Osteoblast (primary cell): ENCODE results near the gene PRPF8. TPM values are rescaled to one million over a fixed set of nuclear protein-coding genes. Genes with fewer than 3 reads are reported as not detected.
A peak's percentile ranks its signal among the peaks of the same experiment; 100 is the strongest.

Experiments used
- DNase-seq: peaks from one replicate; pipeline ENCODE4 v3.0.0; 2011; ENCODE audit warnings: low spot score, mixed read lengths; ENCODE audit not compliant: insufficient read length; ENCODE audit errors: missing footprints
- H2AFZ ChIP-seq: 2 replicates; pipeline ENCODE4 v1.6.0; 2011; ENCODE audit warnings: mild to moderate bottlenecking, low read length
- H3K27ac ChIP-seq: 2 replicates; pipeline ENCODE4 v1.5.1; 2011; ENCODE audit warnings: mild to moderate bottlenecking, low read depth, low read length, moderate library complexity
- H3K27me3 ChIP-seq: 2 replicates; pipeline ENCODE4 v1.6.0; 2012; ENCODE audit warnings: mild to moderate bottlenecking, control low read depth, inconsistent platforms, low read length, moderate library complexity; ENCODE audit not compliant: insufficient read depth
- H3K36me3 ChIP-seq: 2 replicates; pipeline ENCODE4 v1.5.1; 2011; ENCODE audit warnings: mild to moderate bottlenecking, low read length, control low read depth, moderate library complexity; ENCODE audit not compliant: insufficient read depth
- H3K4me1 ChIP-seq: 2 replicates; pipeline ENCODE4 v1.5.1; 2011; ENCODE audit warnings: mild to moderate bottlenecking, low read length, control low read depth, moderate library complexity; ENCODE audit not compliant: insufficient read depth
- H3K4me2 ChIP-seq: 2 replicates; pipeline ENCODE4 v1.6.0; 2011; ENCODE audit warnings: mild to moderate bottlenecking, low read length; ENCODE audit not compliant: insufficient read depth
- H3K4me3 ChIP-seq: fragments of 200-600 bp; sonication (generic); 3 replicates; pipeline ENCODE4 v1.5.1; 2012; ENCODE audit warnings: mild to moderate bottlenecking, low read length, inconsistent platforms; ENCODE audit not compliant: insufficient read depth
- H3K79me2 ChIP-seq: 2 replicates; pipeline ENCODE4 v1.6.0; 2012; ENCODE audit warnings: mild to moderate bottlenecking, low read length, control low read depth, inconsistent platforms; ENCODE audit not compliant: insufficient read depth
- H3K9me3 ChIP-seq: 2 replicates; pipeline ENCODE4 v1.5.1; 2011; ENCODE audit warnings: low read depth, low read length, control low read depth
- H4K20me1 ChIP-seq: 2 replicates; pipeline ENCODE4 v1.6.0; 2012; ENCODE audit warnings: mild to moderate bottlenecking, low read length, control low read depth; ENCODE audit not compliant: insufficient read depth
- CTCF ChIP-seq: IDR thresholded peaks from 2 replicates; pipeline ENCODE4 v1.5.1; 2011; ENCODE audit warnings: mild to moderate bottlenecking, low read depth, low read length, moderate library complexity; ENCODE audit errors: extremely low read depth
- total RNA-seq: library from RNA; depleted of rRNA; stranded (reverse); fragments of >200 nt; gene quantifications from 2 replicates; pipeline ENCODE4 v1.2.3, GENCODE V29; 2012

Gene PRPF8
- total RNA-seq, 1 donor = 107 TPM

GRCh38 chr17:1727258-1727789 lies 42.7 kb upstream of the PRPF8 start:
- Histone ChIP-seq H4K20me1 (peaks cover 7% of the 10 kb centered on the region), H3K4me2 (no peak overlapping the region), H3K36me3 (peaks cover 18% of the 10 kb centered on the region), H3K27ac (no peak overlapping the region), H3K4me3 (no peak overlapping the region), H3K79me2 (peaks cover 45% of the 10 kb centered on the region), H3K9me3 (no peaks in the 10 kb centered on the region), H3K4me1 (peaks cover 11% of the 10 kb centered on the region), H3K27me3 (no peaks in the 10 kb centered on the region), H2AFZ (no peak overlapping the region)
- no peak for TF ChIP-seq CTCF
- no peak for DNase-seq

GRCh38 chr17:1726626-1727257 lies 42.1 kb upstream of the PRPF8 start:
- Histone ChIP-seq H3K9me3 (no peaks in the 10 kb centered on the region), H3K4me3 (no peak overlapping the region), H3K36me3 (peaks cover 18% of the 10 kb centered on the region), H3K79me2 (peaks cover 45% of the 10 kb centered on the region), H3K27ac (no peak overlapping the region), H4K20me1 (peaks cover 7% of the 10 kb centered on the region), H3K4me2 (no peak overlapping the region), H2AFZ (no peak overlapping the region), H3K4me1 (peaks cover 11% of the 10 kb centered on the region), H3K27me3 (no peaks in the 10 kb centered on the region)
- TF ChIP-seq CTCF = no peak
- no peak for DNase-seq

- H4K20me1 ChIP-seq = peaks cover 7% of the 10 kb centered on the region
- no peak overlapping the region for H2AFZ ChIP-seq
- no peaks in the 10 kb centered on the region for H3K9me3 ChIP-seq
- DNase-seq = no peak
- H3K79me2 ChIP-seq = peaks cover 41% of the 10 kb centered on the region
- H3K27ac ChIP-seq = no peak overlapping the region
- H3K4me1 ChIP-seq = peaks cover 11% of the 10 kb centered on the region
- H3K36me3 ChIP-seq = peaks cover 12% of the 10 kb centered on the region
- no peak for TF ChIP-seq CTCF
- H3K27me3 ChIP-seq = no peaks in the 10 kb centered on the region
- no peak overlapping the region for H3K4me3 ChIP-seq
- H3K4me2 ChIP-seq = peak overlapping the region; percentile 86
Observed at GRCh38 chr17:1725642-1726511, 41.2 kb upstream of the PRPF8 start.
